Activated CD4-positive, alpha-beta T cell treated with anti-CD3 and anti-CD28 coated beads for 24 hours (primary cell): ENCODE measurements around the gene SORCS2.

Source experiments
- DNase-seq, 2 donors: peaks; one replicate each; pipeline ENCODE4 v3.0.0-alpha.2; 2020; ENCODE audit warnings: low read depth in 2 of 2

SORCS2 gene

GRCh38 chr4:7288751-7289523, 96.6 kb downstream of the SORCS2 start:
- no peak for DNase-seq

- DNase-seq: no peak
Observed at GRCh38 chr4:7289589-7289988, 97.3 kb downstream of the SORCS2 start.

- DNase-seq: no peak
Observed at GRCh38 chr4:7291372-7292114, 99.2 kb downstream of the SORCS2 start.

GRCh38 chr4:7293703-7294102, 101.4 kb downstream of the SORCS2 start:
- DNase-seq: no peak

GRCh38 chr4:7294176-7294756, 101.9 kb downstream of the SORCS2 start:
- DNase-seq: no peak

GRCh38 chr4:7295197-7295910, 103.0 kb downstream of the SORCS2 start:
- DNase-seq: no peak

GRCh38 chr4:7295911-7296660, 103.7 kb downstream of the SORCS2 start:
- no peak for DNase-seq

- no peak for DNase-seq
Observed at GRCh38 chr4:7296661-7297335, 104.5 kb downstream of the SORCS2 start.

- DNase-seq: no peak
Observed at GRCh38 chr4:7297374-7297773, 105.0 kb downstream of the SORCS2 start.

GRCh38 chr4:7297881-7298280, 105.5 kb downstream of the SORCS2 start:
- DNase-seq: no peak

- DNase-seq: no peak
Observed at GRCh38 chr4:7298619-7299009, 106.3 kb downstream of the SORCS2 start.

- DNase-seq: no peak
Observed at GRCh38 chr4:7299010-7299907, 106.9 kb downstream of the SORCS2 start.

GRCh38 chr4:7299908-7300710, 107.8 kb downstream of the SORCS2 start:
- no peak for DNase-seq

- no peak for DNase-seq
Observed at GRCh38 chr4:7300711-7301095, 108.4 kb downstream of the SORCS2 start.

- DNase-seq: no peak
Observed at GRCh38 chr4:7301126-7301785, 108.9 kb downstream of the SORCS2 start.

- no peak for DNase-seq
Observed at GRCh38 chr4:7301846-7302630, 109.7 kb downstream of the SORCS2 start.

GRCh38 chr4:7302781-7303404, 110.6 kb downstream of the SORCS2 start:
- DNase-seq: no peak
